PC-9 (cell line): ENCODE data around the gene A2ML1. TPM values are rescaled to one million over a fixed set of nuclear protein-coding genes. Genes with fewer than 3 reads are reported as not detected.

ENCODE experiments used
- BruUV-seq: library from RNA; stranded (reverse); fragments of 400-500 nt; replicated peaks from 2 replicates; lab custom pipeline; 2021; lab: Mats Ljungman, UMichigan
- CTCF ChIA-PET: fragments of 300-600 bp; sonication (Branson Sonifier 250); formaldehyde crosslinking; loops from one replicate; lab custom pipeline; 2022; ENCODE audit warnings: antibody characterized with exemption; lab: Charles Lee
- POLR2A ChIA-PET: fragments of 300-600 bp; sonication (Branson Sonifier 250); formaldehyde crosslinking; loops from one replicate; lab custom pipeline; 2022; ENCODE audit warnings: antibody characterized with exemption; ENCODE audit not compliant: unreplicated experiment; lab: Charles Lee
- DNase-seq, 2 experiments: peaks; one replicate each; pipeline versions ENCODE4 v3.0.0 to v3.0.0-alpha.2; 2015 to 2022; ENCODE audit warnings: mixed read lengths in 1 of 2
- H2AFZ ChIP-seq: fragments of 200-600 bp; sonication (generic); 2 replicates; pipeline ENCODE4 v1.8.1; 2017; ENCODE audit warnings: antibody characterized with exemption
- H3F3A ChIP-seq: fragments of 200-600 bp; sonication (generic); 2 replicates; pipeline ENCODE4 v1.8.1; 2017; ENCODE audit warnings: antibody characterized with exemption, mild to moderate bottlenecking, low read depth; ENCODE audit not compliant: insufficient read depth
- H3K27ac ChIP-seq: fragments of 200-600 bp; sonication (generic); 2 replicates; pipeline ENCODE4 v1.6.1; 2016; ENCODE audit warnings: mixed run types
- H3K27me3 ChIP-seq: fragments of 200-600 bp; sonication (generic); 2 replicates; pipeline ENCODE4 v1.6.1; 2016; ENCODE audit warnings: low read depth, mixed run types; ENCODE audit not compliant: insufficient read depth
- H3K36me3 ChIP-seq: fragments of 200-600 bp; sonication (generic); 2 replicates; pipeline ENCODE4 v1.6.1; 2016; ENCODE audit warnings: low read depth, mixed run types
- H3K4me1 ChIP-seq: fragments of 200-600 bp; sonication (generic); replicated peaks from 2 replicates; pipeline ENCODE4 v1.6.1; 2016; ENCODE audit warnings: mixed run types; ENCODE audit not compliant: insufficient read depth
- H3K4me2 ChIP-seq: fragments of 200-600 bp; sonication (generic); 2 replicates; pipeline ENCODE4 v1.6.1; 2017; ENCODE audit warnings: mixed run types
- H3K4me3 ChIP-seq: fragments of 200-600 bp; sonication (generic); 2 replicates; pipeline ENCODE4 v1.6.1; 2016; ENCODE audit warnings: mixed run types
- H3K79me2 ChIP-seq: fragments of 200-600 bp; sonication (generic); 2 replicates; pipeline ENCODE4 v1.6.1; 2017; ENCODE audit warnings: low read depth, mixed run types
- H3K9me2 ChIP-seq: fragments of 200-600 bp; sonication (generic); 2 replicates; pipeline ENCODE4 v1.8.1; 2017; ENCODE audit warnings: mild to moderate bottlenecking; ENCODE audit not compliant: insufficient read depth
- H3K9me3 ChIP-seq: fragments of 200-600 bp; sonication (generic); 2 replicates; pipeline ENCODE4 v1.8.1; 2016; ENCODE audit warnings: low read depth; ENCODE audit not compliant: insufficient read depth
- H4K20me1 ChIP-seq: fragments of 200-600 bp; sonication (generic); 2 replicates; pipeline ENCODE4 v1.8.1; 2017; ENCODE audit not compliant: insufficient read depth
- EZH2 ChIP-seq: fragments of 200-600 bp; sonication (generic); IDR thresholded peaks from 2 replicates; pipeline ENCODE4 v1.8.0; 2017; ENCODE audit warnings: antibody characterized with exemption, low read depth
- intact Hi-C: fragments of 100-400 bp; cut with micrococcal nuclease; formaldehyde crosslinking; loops from one replicate; pipeline ENCODE4 v1.10.0; 2022; ENCODE audit not compliant: unreplicated experiment
- total RNA-seq: library from RNA; stranded (reverse); gene quantifications from 2 replicates; pipeline ENCODE4 v1.2.3, GENCODE V29; 2021
- TF ChIP-seq, protein P1 (sequence below): fragments of 200-600 bp; sonication (generic); conservative IDR thresholded peaks from 2 replicates; pipeline ENCODE4 v1.6.1; 2017; ENCODE audit warnings: mixed run types, antibody characterized with exemption, mild to moderate bottlenecking, moderate library complexity

The A2ML1 gene
- total RNA-seq, 1 experiment from 2014 or later, result 17.3 TPM

GRCh38 chr12:8846305-8846704, 23.9 kb downstream of the A2ML1 start:
- POLR2A ChIA-PET, result no interaction called here
- H3F3A ChIP-seq, result no peaks in the 10 kb centered on the region
- H3K27me3 ChIP-seq, result no peaks in the 10 kb centered on the region
- no peak for DNase-seq
- CTCF ChIA-PET, result no interaction called here
- no peak overlapping the region for H3K4me2 ChIP-seq
- no peaks in the 10 kb centered on the region for H4K20me1 ChIP-seq
- no TSS peak for BruUV-seq
- no peaks in the 10 kb centered on the region for H3K9me3 ChIP-seq
- TF ChIP-seq, protein P1, sequence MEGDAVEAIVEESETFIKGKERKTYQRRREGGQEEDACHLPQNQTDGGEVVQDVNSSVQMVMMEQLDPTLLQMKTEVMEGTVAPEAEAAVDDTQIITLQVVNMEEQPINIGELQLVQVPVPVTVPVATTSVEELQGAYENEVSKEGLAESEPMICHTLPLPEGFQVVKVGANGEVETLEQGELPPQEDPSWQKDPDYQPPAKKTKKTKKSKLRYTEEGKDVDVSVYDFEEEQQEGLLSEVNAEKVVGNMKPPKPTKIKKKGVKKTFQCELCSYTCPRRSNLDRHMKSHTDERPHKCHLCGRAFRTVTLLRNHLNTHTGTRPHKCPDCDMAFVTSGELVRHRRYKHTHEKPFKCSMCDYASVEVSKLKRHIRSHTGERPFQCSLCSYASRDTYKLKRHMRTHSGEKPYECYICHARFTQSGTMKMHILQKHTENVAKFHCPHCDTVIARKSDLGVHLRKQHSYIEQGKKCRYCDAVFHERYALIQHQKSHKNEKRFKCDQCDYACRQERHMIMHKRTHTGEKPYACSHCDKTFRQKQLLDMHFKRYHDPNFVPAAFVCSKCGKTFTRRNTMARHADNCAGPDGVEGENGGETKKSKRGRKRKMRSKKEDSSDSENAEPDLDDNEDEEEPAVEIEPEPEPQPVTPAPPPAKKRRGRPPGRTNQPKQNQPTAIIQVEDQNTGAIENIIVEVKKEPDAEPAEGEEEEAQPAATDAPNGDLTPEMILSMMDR, result no peak
- no peak for TF ChIP-seq EZH2
- H3K27ac ChIP-seq, result no peak overlapping the region
- H2AFZ ChIP-seq, result no peak overlapping the region
- no peaks in the 10 kb centered on the region for H3K79me2 ChIP-seq
- H3K4me1 ChIP-seq, result no peaks in the 10 kb centered on the region
- no peaks in the 10 kb centered on the region for H3K36me3 ChIP-seq
- H3K9me2 ChIP-seq, result no peaks in the 10 kb centered on the region
- intact Hi-C loops, result no loop called here
- no peak overlapping the region for H3K4me3 ChIP-seq

- H3K9me2 ChIP-seq, result no peaks in the 10 kb centered on the region
- no peaks in the 10 kb centered on the region for H3K9me3 ChIP-seq
- no peak overlapping the region for H2AFZ ChIP-seq
- H3K27me3 ChIP-seq, result no peaks in the 10 kb centered on the region
- DNase-seq, result no peak
- H4K20me1 ChIP-seq, result no peaks in the 10 kb centered on the region
- ChIA-PET POLR2A (no interaction called here), CTCF (no interaction called here)
- BruUV-seq, result no TSS peak
- no peak overlapping the region for H3K4me2 ChIP-seq
- no peaks in the 10 kb centered on the region for H3F3A ChIP-seq
- no peak overlapping the region for H3K27ac ChIP-seq
- no peaks in the 10 kb centered on the region for H3K4me1 ChIP-seq
- H3K79me2 ChIP-seq, result no peaks in the 10 kb centered on the region
- TF ChIP-seq, protein P1, result no peak
- no peak for TF ChIP-seq EZH2
- no peaks in the 10 kb centered on the region for H3K36me3 ChIP-seq
- no peak overlapping the region for H3K4me3 ChIP-seq
- intact Hi-C loops, result no loop called here
Measured at GRCh38 chr12:8847435-8847834, 25.0 kb downstream of the A2ML1 start.

- no peak overlapping the region for H2AFZ ChIP-seq
- no peak overlapping the region for H3K4me3 ChIP-seq
- BruUV-seq, result no TSS peak
- H3F3A ChIP-seq, result no peaks in the 10 kb centered on the region
- no peaks in the 10 kb centered on the region for H3K27me3 ChIP-seq
- no peak overlapping the region for H3K27ac ChIP-seq
- DNase-seq, result no peak
- H3K9me3 ChIP-seq, result no peaks in the 10 kb centered on the region
- no peak overlapping the region for H3K4me2 ChIP-seq
- ChIA-PET CTCF (no interaction called here), POLR2A (no interaction called here)
- no peaks in the 10 kb centered on the region for H3K79me2 ChIP-seq
- intact Hi-C loops, result no loop called here
- TF ChIP-seq EZH2, result no peak
- TF ChIP-seq, protein P1, result no peak
- no peaks in the 10 kb centered on the region for H4K20me1 ChIP-seq
- no peaks in the 10 kb centered on the region for H3K4me1 ChIP-seq
- H3K9me2 ChIP-seq, result no peaks in the 10 kb centered on the region
- H3K36me3 ChIP-seq, result no peaks in the 10 kb centered on the region
Measured at GRCh38 chr12:8849876-8850275, 27.5 kb downstream of the A2ML1 start.
